H1 (cell line): ENCODE measurements around the gene NCOA5. TPM values are rescaled to one million over a fixed set of nuclear protein-coding genes. Genes with fewer than 3 reads are reported as not detected.

ENCODE experiments used
- BRCA1 ChIP-seq: IDR thresholded peaks from 2 replicates; pipeline ENCODE4 v1.6.1; 2012; ENCODE audit warnings: low read depth, low read length, improper control_type of control experiment
- CBX8 ChIP-seq: fragments of 300-800, 300-1000 bp; sonication (generic); IDR thresholded peaks from 2 replicates; pipeline ENCODE4 v1.7.1; 2016; ENCODE audit warnings: low read depth, low read length, borderline replicate concordance
- CHD1 ChIP-seq: IDR thresholded peaks from 2 replicates; pipeline ENCODE4 v1.6.1; 2012; ENCODE audit warnings: low read depth, low read length, improper control_type of control experiment
- E2F6 ChIP-seq: IDR thresholded peaks from 2 replicates; pipeline ENCODE4 v1.6.1; 2012; ENCODE audit warnings: inconsistent platforms
- GTF2F1 ChIP-seq: IDR thresholded peaks from 2 replicates; pipeline ENCODE4 v1.6.1; 2012; ENCODE audit warnings: low read depth, low read length, improper control_type of control experiment, borderline replicate concordance
- HDAC6 ChIP-seq: IDR thresholded peaks from one replicate; pipeline ENCODE4 v1.7.1; 2012; ENCODE audit warnings: low read depth, mild to moderate bottlenecking, inconsistent platforms, low read length, moderate library complexity
- JUND ChIP-seq: IDR thresholded peaks from 2 replicates; pipeline ENCODE4 v1.6.1; 2011; ENCODE audit warnings: mild to moderate bottlenecking, improper control_type of control experiment, low read length
- MAFK ChIP-seq: IDR thresholded peaks from 2 replicates; pipeline ENCODE4 v1.6.1; 2012; ENCODE audit warnings: low read depth, mild to moderate bottlenecking, improper control_type of control experiment, low read length
- RNF2 ChIP-seq: fragments of 200-900, 300-1000 bp; sonication (generic); IDR thresholded peaks from 2 replicates; pipeline ENCODE4 v1.7.1; 2016; ENCODE audit warnings: borderline replicate concordance, low read depth, mild to moderate bottlenecking, antibody characterized with exemption, low read length; ENCODE audit not compliant: poor library complexity, severe bottlenecking; ENCODE audit errors: missing control alignments
- ZNF274 ChIP-seq: IDR thresholded peaks from 2 replicates; pipeline ENCODE4 v1.7.0; 2012; ENCODE audit warnings: low read length, borderline replicate concordance; ENCODE audit errors: extremely low read depth
- polyA plus RNA-seq, 7 experiments: library from polyadenylated mRNA; depleted of rRNA in 3 of 7; stranded (reverse) in 5 of 7; unstranded in 2 of 7; fragments of >200 nt in 5 of 7; fragments of 200-250 nt in 2 of 7; gene quantifications; 1 replicate in 5 of 7; 2 replicates in 1 of 7; 4 replicates in 1 of 7; pipeline versions ENCODE4 v1.2.1 to v1.2.3, GENCODE V29; 2011 to 2013; ENCODE audit warnings: missing spikeins in 2 of 7, mixed read lengths in 2 of 7
- total RNA-seq: library from RNA; stranded (reverse); fragmentation: NEBNext Ultra II Directional; extraction: Animal tissue kit (Norgen Biotek cat#: 25700); gene quantifications from 2 replicates; pipeline ENCODE4 v1.2.1, GENCODE V29; 2021
- TF ChIP-seq, protein P1 (sequence below): fragments of 300-600 bp; sonication (generic); IDR thresholded peaks from 2 replicates; pipeline ENCODE4 v1.7.1; 2012; ENCODE audit warnings: low read length, moderate library complexity, mild to moderate bottlenecking, inconsistent platforms; ENCODE audit not compliant: insufficient replicate concordance

Gene NCOA5
- total and polyA plus RNA-seq, 2 of the 8 experiments (the other 6 are each of a cell fraction or from before 2014, with no cell fraction given), result 20.4 to 29.0 TPM

DNA sequence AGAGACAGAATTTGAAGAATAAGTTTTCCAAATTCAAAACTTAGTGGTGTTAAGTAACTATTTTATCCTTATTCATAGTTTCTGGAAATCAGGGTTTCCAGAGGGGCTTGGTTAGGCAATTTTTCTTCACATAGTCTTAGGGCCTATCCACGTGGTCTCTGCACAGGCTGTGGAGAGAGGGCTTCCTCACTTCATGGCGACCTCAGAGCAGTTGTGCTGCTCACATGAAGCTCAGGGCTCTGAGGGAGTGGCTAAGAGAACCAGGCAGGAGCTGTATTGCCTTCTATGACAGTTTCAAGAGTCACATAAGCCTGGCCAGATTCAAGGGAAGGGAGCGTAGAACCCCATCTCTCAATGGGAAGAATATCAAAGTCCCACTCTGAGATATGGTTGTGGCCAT is 14.5 kb upstream of the NCOA5 start (continued):
- TF ChIP-seq, protein P1, sequence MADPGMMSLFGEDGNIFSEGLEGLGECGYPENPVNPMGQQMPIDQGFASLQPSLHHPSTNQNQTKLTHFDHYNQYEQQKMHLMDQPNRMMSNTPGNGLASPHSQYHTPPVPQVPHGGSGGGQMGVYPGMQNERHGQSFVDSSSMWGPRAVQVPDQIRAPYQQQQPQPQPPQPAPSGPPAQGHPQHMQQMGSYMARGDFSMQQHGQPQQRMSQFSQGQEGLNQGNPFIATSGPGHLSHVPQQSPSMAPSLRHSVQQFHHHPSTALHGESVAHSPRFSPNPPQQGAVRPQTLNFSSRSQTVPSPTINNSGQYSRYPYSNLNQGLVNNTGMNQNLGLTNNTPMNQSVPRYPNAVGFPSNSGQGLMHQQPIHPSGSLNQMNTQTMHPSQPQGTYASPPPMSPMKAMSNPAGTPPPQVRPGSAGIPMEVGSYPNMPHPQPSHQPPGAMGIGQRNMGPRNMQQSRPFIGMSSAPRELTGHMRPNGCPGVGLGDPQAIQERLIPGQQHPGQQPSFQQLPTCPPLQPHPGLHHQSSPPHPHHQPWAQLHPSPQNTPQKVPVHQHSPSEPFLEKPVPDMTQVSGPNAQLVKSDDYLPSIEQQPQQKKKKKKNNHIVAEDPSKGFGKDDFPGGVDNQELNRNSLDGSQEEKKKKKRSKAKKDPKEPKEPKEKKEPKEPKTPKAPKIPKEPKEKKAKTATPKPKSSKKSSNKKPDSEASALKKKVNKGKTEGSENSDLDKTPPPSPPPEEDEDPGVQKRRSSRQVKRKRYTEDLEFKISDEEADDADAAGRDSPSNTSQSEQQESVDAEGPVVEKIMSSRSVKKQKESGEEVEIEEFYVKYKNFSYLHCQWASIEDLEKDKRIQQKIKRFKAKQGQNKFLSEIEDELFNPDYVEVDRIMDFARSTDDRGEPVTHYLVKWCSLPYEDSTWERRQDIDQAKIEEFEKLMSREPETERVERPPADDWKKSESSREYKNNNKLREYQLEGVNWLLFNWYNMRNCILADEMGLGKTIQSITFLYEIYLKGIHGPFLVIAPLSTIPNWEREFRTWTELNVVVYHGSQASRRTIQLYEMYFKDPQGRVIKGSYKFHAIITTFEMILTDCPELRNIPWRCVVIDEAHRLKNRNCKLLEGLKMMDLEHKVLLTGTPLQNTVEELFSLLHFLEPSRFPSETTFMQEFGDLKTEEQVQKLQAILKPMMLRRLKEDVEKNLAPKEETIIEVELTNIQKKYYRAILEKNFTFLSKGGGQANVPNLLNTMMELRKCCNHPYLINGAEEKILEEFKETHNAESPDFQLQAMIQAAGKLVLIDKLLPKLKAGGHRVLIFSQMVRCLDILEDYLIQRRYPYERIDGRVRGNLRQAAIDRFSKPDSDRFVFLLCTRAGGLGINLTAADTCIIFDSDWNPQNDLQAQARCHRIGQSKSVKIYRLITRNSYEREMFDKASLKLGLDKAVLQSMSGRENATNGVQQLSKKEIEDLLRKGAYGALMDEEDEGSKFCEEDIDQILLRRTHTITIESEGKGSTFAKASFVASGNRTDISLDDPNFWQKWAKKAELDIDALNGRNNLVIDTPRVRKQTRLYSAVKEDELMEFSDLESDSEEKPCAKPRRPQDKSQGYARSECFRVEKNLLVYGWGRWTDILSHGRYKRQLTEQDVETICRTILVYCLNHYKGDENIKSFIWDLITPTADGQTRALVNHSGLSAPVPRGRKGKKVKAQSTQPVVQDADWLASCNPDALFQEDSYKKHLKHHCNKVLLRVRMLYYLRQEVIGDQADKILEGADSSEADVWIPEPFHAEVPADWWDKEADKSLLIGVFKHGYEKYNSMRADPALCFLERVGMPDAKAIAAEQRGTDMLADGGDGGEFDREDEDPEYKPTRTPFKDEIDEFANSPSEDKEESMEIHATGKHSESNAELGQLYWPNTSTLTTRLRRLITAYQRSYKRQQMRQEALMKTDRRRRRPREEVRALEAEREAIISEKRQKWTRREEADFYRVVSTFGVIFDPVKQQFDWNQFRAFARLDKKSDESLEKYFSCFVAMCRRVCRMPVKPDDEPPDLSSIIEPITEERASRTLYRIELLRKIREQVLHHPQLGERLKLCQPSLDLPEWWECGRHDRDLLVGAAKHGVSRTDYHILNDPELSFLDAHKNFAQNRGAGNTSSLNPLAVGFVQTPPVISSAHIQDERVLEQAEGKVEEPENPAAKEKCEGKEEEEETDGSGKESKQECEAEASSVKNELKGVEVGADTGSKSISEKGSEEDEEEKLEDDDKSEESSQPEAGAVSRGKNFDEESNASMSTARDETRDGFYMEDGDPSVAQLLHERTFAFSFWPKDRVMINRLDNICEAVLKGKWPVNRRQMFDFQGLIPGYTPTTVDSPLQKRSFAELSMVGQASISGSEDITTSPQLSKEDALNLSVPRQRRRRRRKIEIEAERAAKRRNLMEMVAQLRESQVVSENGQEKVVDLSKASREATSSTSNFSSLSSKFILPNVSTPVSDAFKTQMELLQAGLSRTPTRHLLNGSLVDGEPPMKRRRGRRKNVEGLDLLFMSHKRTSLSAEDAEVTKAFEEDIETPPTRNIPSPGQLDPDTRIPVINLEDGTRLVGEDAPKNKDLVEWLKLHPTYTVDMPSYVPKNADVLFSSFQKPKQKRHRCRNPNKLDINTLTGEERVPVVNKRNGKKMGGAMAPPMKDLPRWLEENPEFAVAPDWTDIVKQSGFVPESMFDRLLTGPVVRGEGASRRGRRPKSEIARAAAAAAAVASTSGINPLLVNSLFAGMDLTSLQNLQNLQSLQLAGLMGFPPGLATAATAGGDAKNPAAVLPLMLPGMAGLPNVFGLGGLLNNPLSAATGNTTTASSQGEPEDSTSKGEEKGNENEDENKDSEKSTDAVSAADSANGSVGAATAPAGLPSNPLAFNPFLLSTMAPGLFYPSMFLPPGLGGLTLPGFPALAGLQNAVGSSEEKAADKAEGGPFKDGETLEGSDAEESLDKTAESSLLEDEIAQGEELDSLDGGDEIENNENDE, result no peak
- TF ChIP-seq ZNF274 (no peak), GTF2F1 (no peak), JUND (no peak), RNF2 (no peak), CHD1 (no peak), HDAC6 (no peak), BRCA1 (no peak), CBX8 (no peak), E2F6 (no peak), MAFK (no peak)
